GM21360 (cell line): ENCODE results near the gene PSMB5.

Source experiments
- ATAC-seq: cut with Tn5 transposase; IDR thresholded peaks from one replicate; pipeline ENCODE4 v1.9.1; 2021; ENCODE audit warnings: mild to moderate bottlenecking, moderate library complexity; ENCODE audit not compliant: unreplicated experiment

PSMB5 gene

GRCh38 chr14:23034498-23035302, at the start of gene PSMB5:
Gene PSMB5 (minus strand): TSS chr14:23034900. CDS start chr14:23034881, 19 bp downstream.
- peak; percentile 88 for ATAC-seq

GRCh38 chr14:23080474-23080873, 45.8 kb upstream of the PSMB5 start:
- ATAC-seq, result no peak

DNA sequence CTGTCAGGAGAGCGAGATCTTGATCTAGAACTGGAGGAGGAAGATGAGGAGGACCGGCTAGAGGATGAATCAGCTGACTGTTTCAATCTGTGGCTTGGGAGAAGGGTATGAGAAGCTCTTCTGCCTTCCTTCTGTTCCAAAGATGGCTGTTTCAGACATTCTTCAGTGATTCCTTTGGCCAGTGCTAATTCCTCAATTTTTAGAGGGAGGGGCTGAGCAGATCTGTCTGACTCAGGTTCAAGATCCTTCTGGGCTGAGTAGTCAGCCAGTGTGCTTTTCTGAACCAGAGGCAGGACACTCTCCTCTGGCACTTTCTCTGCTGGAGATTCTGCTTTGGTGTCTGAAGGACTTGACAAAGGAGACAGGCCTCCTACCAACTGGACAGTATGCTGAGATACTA, 45.0 kb upstream of the PSMB5 start:
- no peak for ATAC-seq

DNA sequence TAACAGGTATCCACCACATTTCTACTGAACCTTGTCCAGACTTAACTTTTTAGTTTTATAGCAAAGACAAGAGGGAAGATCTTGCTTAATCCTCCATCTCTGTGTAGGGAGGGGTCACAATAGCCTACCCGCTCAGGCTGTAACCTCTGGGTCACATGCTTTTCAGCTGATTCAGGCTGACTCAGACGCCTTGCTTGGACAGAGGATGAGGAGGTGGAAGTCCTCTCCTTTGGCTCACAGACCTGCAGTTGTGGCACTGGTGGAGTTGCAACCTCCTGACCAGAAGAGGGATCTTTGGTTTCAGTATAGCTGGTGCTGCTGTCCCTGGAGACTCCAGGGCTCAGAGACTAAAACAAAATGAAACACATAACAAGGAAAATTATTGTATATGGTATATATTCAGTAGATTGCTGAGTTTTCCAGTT, 44.0 kb upstream of the PSMB5 start:
- no peak for ATAC-seq

- ATAC-seq, result no peak
Observed at GRCh38 chr14:23077962-23078361, 43.3 kb upstream of the PSMB5 start.

- no peak for ATAC-seq
Observed at GRCh38 chr14:23076785-23077408, 42.2 kb upstream of the PSMB5 start.

- ATAC-seq, result no peak
Observed at GRCh38 chr14:23074906-23075305, 40.2 kb upstream of the PSMB5 start.

DNA sequence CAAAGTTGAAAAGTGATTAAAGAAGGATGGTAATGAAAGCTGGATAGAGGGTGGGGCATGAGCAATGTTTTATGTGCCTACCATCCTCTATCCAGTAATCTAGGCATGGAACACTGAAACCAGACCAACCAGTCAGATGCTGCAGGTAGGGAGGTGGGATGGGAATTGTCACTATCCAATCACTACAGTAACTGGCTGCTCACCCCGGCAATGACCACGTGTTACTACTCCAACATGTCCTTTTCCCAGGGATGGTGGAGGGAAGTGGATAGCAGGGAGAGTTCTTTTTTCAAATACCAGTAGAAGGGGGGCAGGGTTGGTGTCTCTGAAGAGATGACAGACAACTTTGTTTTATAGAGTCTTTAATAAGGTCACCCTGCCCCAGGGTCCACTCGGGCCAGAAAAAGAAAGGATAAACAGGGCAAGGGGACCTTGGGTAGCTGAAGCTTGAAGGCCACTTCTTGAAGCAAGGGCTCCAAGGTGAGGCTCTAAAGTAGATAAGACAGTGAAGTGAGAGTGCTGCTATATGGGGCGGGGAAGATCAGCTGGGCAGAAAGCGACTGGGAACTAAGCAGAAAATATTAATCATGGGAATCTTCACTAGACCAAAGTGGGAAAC, 37.3 kb upstream of the PSMB5 start:
- ATAC-seq, result no peak

DNA sequence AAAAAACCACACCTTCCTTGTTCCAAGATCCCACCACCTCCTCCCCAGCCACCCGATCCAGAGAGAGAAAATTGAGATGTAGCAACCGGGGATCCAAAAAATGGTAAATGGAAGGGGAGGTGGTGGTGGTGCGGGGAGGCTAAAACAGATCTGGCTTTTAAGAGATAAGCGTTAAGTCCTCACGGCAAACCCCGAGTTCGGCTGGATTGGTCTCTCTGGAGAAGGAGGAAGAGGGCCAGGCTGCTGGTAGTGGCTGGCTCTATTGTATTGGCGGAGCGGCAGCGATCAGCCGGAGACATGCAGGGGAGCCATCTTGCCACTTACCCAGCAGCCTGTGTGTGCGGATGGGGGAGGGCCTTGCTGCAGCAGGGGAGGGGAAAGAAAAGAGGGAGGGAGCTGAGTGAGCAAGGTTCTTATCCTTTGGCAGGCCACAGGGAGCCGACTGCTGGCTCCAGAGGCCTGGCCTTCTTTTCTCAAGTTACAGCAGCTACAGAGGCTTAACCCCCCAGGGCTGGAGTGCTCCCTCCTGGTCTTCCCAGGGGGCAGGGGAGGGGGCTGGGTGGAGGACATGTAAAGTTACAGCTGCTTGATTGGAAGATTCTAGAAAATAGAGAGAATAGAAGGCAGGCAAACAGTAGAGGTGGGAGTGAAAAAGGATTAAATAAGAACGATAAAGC, 36.7 kb upstream of the PSMB5 start:
- ATAC-seq, result peak; percentile 85

DNA sequence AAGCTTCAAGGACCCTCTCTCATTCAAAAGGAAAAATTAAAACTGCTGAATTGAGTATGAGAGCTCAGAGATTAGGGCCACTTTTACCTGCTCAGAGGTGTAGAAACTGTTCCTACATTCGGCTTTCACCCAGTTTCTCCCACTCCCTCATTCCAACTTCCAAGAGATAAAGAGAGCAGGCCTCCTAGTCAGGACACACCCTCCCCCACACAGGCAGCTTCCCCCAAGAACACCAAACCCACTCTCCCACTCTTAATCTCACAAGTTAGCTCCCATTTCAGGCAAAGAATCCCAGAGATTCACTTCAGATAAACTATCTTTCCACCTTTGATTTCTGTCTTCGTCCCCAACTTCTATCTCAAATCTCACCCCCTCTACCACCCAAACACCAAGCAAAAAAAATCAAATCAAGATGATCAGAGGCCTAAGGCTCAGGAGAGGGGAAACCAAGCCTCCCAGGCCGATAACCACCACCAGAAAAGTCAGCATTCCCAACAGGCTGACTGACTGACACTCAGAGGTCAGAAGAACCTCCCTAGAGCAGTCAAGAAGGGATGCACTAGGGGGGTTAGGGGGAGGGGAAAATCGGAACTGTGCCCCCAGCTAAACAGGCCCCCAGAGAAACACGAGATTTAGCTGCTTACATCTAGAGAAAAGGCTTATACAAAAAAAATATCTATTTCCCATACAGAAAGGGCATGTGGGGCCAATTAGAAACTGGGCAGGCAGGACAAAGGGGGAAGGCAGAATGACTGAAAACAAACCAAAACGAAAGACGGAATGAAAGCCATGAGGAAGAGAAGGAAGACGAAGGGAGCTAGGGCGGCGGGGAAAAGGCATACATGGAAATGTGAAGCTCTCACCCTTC, 35.8 kb upstream of the PSMB5 start:
- no peak for ATAC-seq

- ATAC-seq, result no peak
Observed at GRCh38 chr14:23069413-23069806, 34.7 kb upstream of the PSMB5 start.

DNA sequence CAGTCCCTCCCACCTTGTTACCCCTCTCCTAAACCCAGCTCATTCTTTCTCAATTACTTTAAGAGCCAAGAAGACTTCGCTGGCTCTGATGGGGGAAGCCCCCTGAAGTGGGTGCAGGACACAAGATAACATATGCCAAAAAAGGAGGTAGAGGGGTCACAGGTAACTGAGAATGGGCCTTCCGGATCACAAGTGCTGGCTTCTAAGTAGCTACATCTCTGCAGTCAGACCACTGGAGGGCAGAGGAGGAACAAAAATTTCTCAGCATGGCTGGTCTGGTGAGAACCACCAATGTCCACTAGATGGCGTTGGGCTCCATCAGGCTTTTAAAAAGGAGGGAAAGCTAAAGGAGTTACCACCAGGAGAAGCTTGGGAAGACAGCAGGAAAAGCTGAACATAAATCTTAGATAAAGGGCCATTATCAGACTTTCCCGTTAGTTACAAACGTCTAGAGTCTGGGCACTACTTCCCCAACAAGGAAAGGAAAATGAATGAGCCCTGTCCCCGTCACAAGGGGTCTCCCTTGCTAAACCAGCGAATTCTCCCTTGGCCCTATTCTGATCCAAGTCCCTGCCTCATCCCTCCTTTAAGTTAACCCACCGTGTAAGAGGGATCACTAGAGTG, 34.2 kb upstream of the PSMB5 start:
- ATAC-seq, result no peak

GRCh38 chr14:23067847-23068788, 33.4 kb upstream of the PSMB5 start:
- ATAC-seq, result no peak

GRCh38 chr14:23066855-23067744, 32.4 kb upstream of the PSMB5 start:
- ATAC-seq, result no peak

GRCh38 chr14:23066368-23066767, 31.7 kb upstream of the PSMB5 start:
- ATAC-seq, result no peak

DNA sequence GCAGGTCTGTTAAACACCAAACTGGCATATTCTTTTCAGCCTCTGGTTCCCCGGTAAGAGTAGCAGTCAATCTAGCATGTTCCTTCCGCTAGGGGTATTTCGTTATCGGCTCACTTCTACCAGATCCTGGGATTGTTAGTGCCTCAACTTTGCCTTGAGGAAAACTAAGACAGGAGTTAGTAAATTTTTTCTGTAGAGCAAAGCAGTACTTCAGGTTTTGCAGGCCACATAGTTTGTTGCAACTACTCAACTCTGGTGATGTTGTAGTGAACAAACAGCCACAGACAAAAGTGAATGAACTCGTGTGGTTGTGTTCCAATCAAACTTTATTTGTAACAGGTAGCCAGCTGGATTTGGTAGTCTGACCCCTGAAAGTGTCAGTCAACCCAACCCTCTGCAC, 28.9 kb upstream of the PSMB5 start:
- no peak for ATAC-seq

DNA sequence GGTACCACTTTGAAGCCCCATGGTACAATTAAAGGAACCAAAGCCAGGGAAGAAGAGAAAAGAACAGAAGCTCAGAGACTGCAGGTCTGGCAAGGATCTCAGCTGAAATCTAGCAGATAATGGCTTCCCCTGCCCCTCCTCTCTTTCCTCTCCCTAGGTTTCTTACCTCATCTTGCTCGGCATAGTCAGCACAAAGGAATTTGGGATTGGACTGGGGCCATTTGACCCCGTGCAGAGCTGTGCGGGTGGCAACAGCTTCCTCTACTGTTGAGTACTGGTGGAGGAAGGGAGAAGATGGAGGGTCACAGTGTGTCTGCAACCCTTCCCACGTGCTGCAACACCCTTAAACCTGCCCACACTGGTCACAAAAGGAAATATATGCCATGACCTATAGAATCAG, 27.3 kb upstream of the PSMB5 start:
- ATAC-seq, result no peak
